Stimulated activated CD4-positive, alpha-beta T cell treated with anti-CD3 and anti-CD28 coated beads, Interleukin-15, amount 100 ng/mL, for 24 hours (primary cell): Measurements from ENCODE around the gene OR2J2.
"Not testable (repeated sequence)": the region's sequence is repeated elsewhere in the genome, so short reads cannot be mapped to it uniquely, and the experiment has no call there.

Source experiments
- DNase-seq: peaks from one replicate; pipeline ENCODE4 v3.0.0-alpha.2; 2020

Gene OR2J2

GRCh38 chr6:29170607-29171006 is at the start of gene OR2J2:
Gene OR2J2, plus strand, starts transcription at chr6:29170907. Its CDS starts 2,729 bp downstream, at chr6:29173636.
- DNase-seq: not testable (repeated sequence)

- no peak for DNase-seq
Observed at GRCh38 chr6:29129326-29130012, 41.2 kb upstream of the OR2J2 start.

GRCh38 chr6:29130644-29131043 is 40.1 kb upstream of the OR2J2 start:
- no peak for DNase-seq

- DNase-seq: no peak
Observed at GRCh38 chr6:29131691-29132090, 39.0 kb upstream of the OR2J2 start.

- no peak for DNase-seq
Observed at GRCh38 chr6:29137724-29138123, 33.0 kb upstream of the OR2J2 start.

- DNase-seq: no peak
Observed at GRCh38 chr6:29141606-29142005, 29.1 kb upstream of the OR2J2 start.

GRCh38 chr6:29142309-29142708 is 28.4 kb upstream of the OR2J2 start:
- DNase-seq: no peak

- no peak for DNase-seq
Observed at GRCh38 chr6:29146179-29146578, 24.5 kb upstream of the OR2J2 start.

- DNase-seq: no peak
Observed at GRCh38 chr6:29147074-29147473, 23.6 kb upstream of the OR2J2 start.

- not testable (repeated sequence) for DNase-seq
Observed at GRCh38 chr6:29149444-29149843, 21.3 kb upstream of the OR2J2 start.

GRCh38 chr6:29153083-29153482 is 17.6 kb upstream of the OR2J2 start:
- no peak for DNase-seq

- not testable (repeated sequence) for DNase-seq
Observed at GRCh38 chr6:29155182-29155581, 15.5 kb upstream of the OR2J2 start.

GRCh38 chr6:29159922-29160321 is 10.8 kb upstream of the OR2J2 start:
- DNase-seq: not testable (repeated sequence)

GRCh38 chr6:29165571-29165970 is 5.1 kb upstream of the OR2J2 start:
- not testable (repeated sequence) for DNase-seq

GRCh38 chr6:29171736-29172135 is 1.0 kb downstream of the OR2J2 start:
- DNase-seq: no peak

- no peak for DNase-seq
Observed at GRCh38 chr6:29183594-29183993, 12.9 kb downstream of the OR2J2 start.

GRCh38 chr6:29188659-29189058 is 18.0 kb downstream of the OR2J2 start:
- not testable (repeated sequence) for DNase-seq

GRCh38 chr6:29200767-29201662 is 30.3 kb downstream of the OR2J2 start:
- DNase-seq: no peak

GRCh38 chr6:29201966-29202365 is 31.3 kb downstream of the OR2J2 start:
- no peak for DNase-seq

GRCh38 chr6:29211488-29211887 is 40.8 kb downstream of the OR2J2 start:
- no peak for DNase-seq

- no peak for DNase-seq
Observed at GRCh38 chr6:29216528-29216927, 45.8 kb downstream of the OR2J2 start.

GRCh38 chr6:29217242-29217641 is 46.5 kb downstream of the OR2J2 start:
- not testable (repeated sequence) for DNase-seq

- not testable (repeated sequence) for DNase-seq
Observed at GRCh38 chr6:29218056-29218455, 47.3 kb downstream of the OR2J2 start.
